ENCODE measurements around the gene CXCR5.

The CXCR5 gene

GRCh38 chr11:118877487-118878162 is 6.1 kb upstream of the CXCR5 start:
- no peak for DNase-seq

GRCh38 chr11:118878163-118878563 is 5.5 kb upstream of the CXCR5 start:
- peak; percentile 59 for DNase-seq

GRCh38 chr11:118881228-118881627 is 2.5 kb upstream of the CXCR5 start:
- peak; percentile 56 for DNase-seq

GRCh38 chr11:118882491-118882890 is 1.2 kb upstream of the CXCR5 start:
- DNase-seq = peak; percentile 59

GRCh38 chr11:118883004-118883367 is 706 bp upstream of the CXCR5 start:
- DNase-seq = no peak

GRCh38 chr11:118884875-118885274 is 1.2 kb downstream of the CXCR5 start:
- DNase-seq = no peak

GRCh38 chr11:118885319-118885718 is 1.6 kb downstream of the CXCR5 start:
- DNase-seq = no peak

- DNase-seq = no peak
Observed at GRCh38 chr11:118885831-118886565, 2.3 kb downstream of the CXCR5 start.

GRCh38 chr11:118886681-118887111 is 3.0 kb downstream of the CXCR5 start:
- DNase-seq = no peak

GRCh38 chr11:118887206-118887605 is 3.5 kb downstream of the CXCR5 start:
- no peak for DNase-seq

GRCh38 chr11:118888398-118888797 is 4.7 kb downstream of the CXCR5 start:
- no peak for DNase-seq

GRCh38 chr11:118889797-118890196 is 6.1 kb downstream of the CXCR5 start:
- no peak for DNase-seq

GRCh38 chr11:118892514-118892913 is 8.8 kb downstream of the CXCR5 start:
- DNase-seq = peak; percentile 57

- no peak for DNase-seq
Observed at GRCh38 chr11:118892964-118893363, 9.3 kb downstream of the CXCR5 start.

GRCh38 chr11:118893662-118894061 is 10.0 kb downstream of the CXCR5 start:
- DNase-seq = no peak

GRCh38 chr11:118894192-118894591 is 10.5 kb downstream of the CXCR5 start:
- DNase-seq = no peak

- peak; percentile 66 for DNase-seq
Observed at GRCh38 chr11:118895093-118896039, 11.7 kb downstream of the CXCR5 start.

- no peak for DNase-seq
Observed at GRCh38 chr11:118896472-118896913, 12.8 kb downstream of the CXCR5 start.

- no peak for DNase-seq
Observed at GRCh38 chr11:118896921-118897591, 13.4 kb downstream of the CXCR5 start.

GRCh38 chr11:118897721-118898310 is 14.1 kb downstream of the CXCR5 start:
- no peak for DNase-seq

GRCh38 chr11:118898400-118899295 is 15.0 kb downstream of the CXCR5 start:
- DNase-seq = no peak

Data from activated CD4-positive, alpha-beta T cell treated with anti-CD3 and anti-CD28 coated beads, Interleukin-2, amount 50 U/mL, for 16 hours (primary cell).